ENCODE data around the gene LPAR1. TPM values are rescaled to one million over a fixed set of nuclear protein-coding genes. Genes with fewer than 3 reads are reported as not detected.
A peak's percentile ranks its signal among the peaks of the same experiment; 100 is the strongest.

Gene LPAR1
- total RNA-seq, 1 donor from 2014 or later: 11.5 TPM

GRCh38 chr9:110942522-110942921 is 95.7 kb downstream of the LPAR1 start:
- H3K27ac Mint-ChIP-seq (ENCODE audit: unreplicated experiment): peak overlapping the region; percentile 2
- peak overlapping the region; percentile 31 for H3K4me2 ChIP-seq (ENCODE audit: low read length)

GRCh38 chr9:110940951-110941557 is 97.2 kb downstream of the LPAR1 start:
- H3K36me3 Mint-ChIP-seq (ENCODE audit: low read depth, unreplicated experiment): peaks cover 6% of the 10 kb centered on the region

More at GRCh38 chr9:110942522-110942921, 95.7 kb downstream of the LPAR1 start:
- peaks cover 7% of the 10 kb centered on the region for H3K4me1 Mint-ChIP-seq (ENCODE audit: low read depth, unreplicated experiment)
- H3K9me3 ChIP-seq (ENCODE audit: insufficient read depth, low read depth, low read length): no peaks in the 10 kb centered on the region
- FAIRE-seq (peak; percentile 99), DNase-seq (ENCODE audit: low read depth) (peak; percentile 88)
- no peaks in the 10 kb centered on the region for H3K27me3 Mint-ChIP-seq (ENCODE audit: low read depth, unreplicated experiment)
- H3K36me3 ChIP-seq (ENCODE audit: insufficient read depth, low read length): peaks cover 7% of the 10 kb centered on the region
- peaks cover 6% of the 10 kb centered on the region for H3K36me3 Mint-ChIP-seq (ENCODE audit: low read depth, unreplicated experiment)
- H2AFZ ChIP-seq (ENCODE audit: low read depth, low read length): no peak overlapping the region
- no peaks in the 10 kb centered on the region for H3K27me3 ChIP-seq (ENCODE audit: insufficient read depth, low read length)
- H3K79me2 ChIP-seq (ENCODE audit: insufficient read depth, low read length): peaks cover 4% of the 10 kb centered on the region
- peak overlapping the region; percentile 2 for H3K27ac ChIP-seq (ENCODE audit: low read depth, low read length)
- H3K9ac ChIP-seq (ENCODE audit: low read length): no peak overlapping the region
- H3K4me3 Mint-ChIP-seq (ENCODE audit: unreplicated experiment): no peak overlapping the region
- TF ChIP-seq EZH2 (IDR thresholded peaks at IDR 0.05; ENCODE audit: insufficient read depth, low read length) (no peak), CTCF (IDR thresholded peaks at IDR 0.05; ENCODE audit: insufficient read depth, low read depth, low read length) (no peak)
- H3K9me3 Mint-ChIP-seq (ENCODE audit: unreplicated experiment): no peaks in the 10 kb centered on the region
- peaks cover 12% of the 10 kb centered on the region for H3K4me1 ChIP-seq (ENCODE audit: insufficient read depth, low read length)
- H4K20me1 ChIP-seq (ENCODE audit: insufficient read depth, low read length): no peaks in the 10 kb centered on the region
- no peak overlapping the region for H3K4me3 ChIP-seq (ENCODE audit: insufficient read depth, low read depth, low read length)

More at GRCh38 chr9:110940951-110941557, 97.2 kb downstream of the LPAR1 start:
- TF ChIP-seq CTCF (IDR thresholded peaks at IDR 0.05; ENCODE audit: insufficient read depth, low read depth, low read length): no peak
- no peak for TF ChIP-seq EZH2 (IDR thresholded peaks at IDR 0.05; ENCODE audit: insufficient read depth, low read length)
- Histone ChIP-seq H3K4me2 (ENCODE audit: low read length) (no peak overlapping the region), H3K4me1 (ENCODE audit: insufficient read depth, low read length) (peaks cover 19% of the 10 kb centered on the region), H3K9me3 (ENCODE audit: insufficient read depth, low read depth, low read length) (no peaks in the 10 kb centered on the region), H2AFZ (ENCODE audit: low read depth, low read length) (no peak overlapping the region), H3K36me3 (ENCODE audit: insufficient read depth, low read length) (peaks cover 7% of the 10 kb centered on the region), H3K79me2 (ENCODE audit: insufficient read depth, low read length) (peaks cover 7% of the 10 kb centered on the region), H3K9ac (ENCODE audit: low read length) (no peak overlapping the region), H4K20me1 (ENCODE audit: insufficient read depth, low read length) (no peaks in the 10 kb centered on the region), H3K27me3 (ENCODE audit: insufficient read depth, low read length) (no peaks in the 10 kb centered on the region), H3K27ac (ENCODE audit: low read depth, low read length) (no peak overlapping the region), H3K4me3 (ENCODE audit: insufficient read depth, low read depth, low read length) (no peak overlapping the region)
- no peak overlapping the region for H3K27ac Mint-ChIP-seq (ENCODE audit: unreplicated experiment)
- peaks cover under 1% of the 10 kb centered on the region for H3K9me3 Mint-ChIP-seq (ENCODE audit: unreplicated experiment)
- no peak overlapping the region for H3K4me3 Mint-ChIP-seq (ENCODE audit: unreplicated experiment)
- no peaks in the 10 kb centered on the region for H3K27me3 Mint-ChIP-seq (ENCODE audit: low read depth, unreplicated experiment)
- DNase-seq (ENCODE audit: low read depth) (no peak), FAIRE-seq (no peak)
- peaks cover 15% of the 10 kb centered on the region for H3K4me1 Mint-ChIP-seq (ENCODE audit: low read depth, unreplicated experiment)

All from astrocyte (in vitro differentiated cells and primary cell).